ENCODE results near the gene SUSD1. TPM values are rescaled to one million over a fixed set of nuclear protein-coding genes. Genes with fewer than 3 reads are reported as not detected.

The SUSD1 gene
- polyA plus RNA-seq, 1 of the 3 experiments (the other 2 are of a cell fraction): 8.2 TPM

- no peak for DNase-seq
- Histone ChIP-seq H4K20me1 (ENCODE audit: insufficient read depth) (no peaks in the 10 kb centered on the region), H3K9me2 (no peaks in the 10 kb centered on the region), H3K9ac (no peak overlapping the region), H3K27me3 (ENCODE audit: insufficient read depth) (no peaks in the 10 kb centered on the region), H3K9me3 (no peaks in the 10 kb centered on the region), H3K4me1 (ENCODE audit: control insufficient read depth in 1 of 2, insufficient read depth in 2 of 2, low read depth in 1 of 2, low read length in 1 of 2) (peaks cover 0 to 6% of the 10 kb centered on the region in 2 experiments; a peak in 1 of 4 replicates), H3K4me2 (no peak overlapping the region), H3K4me3 (ENCODE audit: low read depth in 2 of 2, low read length in 1 of 2) (no peak overlapping the region), H3F3A (replicated peaks; ENCODE audit: insufficient read depth) (peaks cover 3% of the 10 kb centered on the region), H2AFZ (ENCODE audit: low read depth) (no peak overlapping the region), H3K27ac (ENCODE audit: low read depth in 2 of 2, low read length in 1 of 2) (no peak overlapping the region), H3K79me2 (ENCODE audit: insufficient read depth) (no peaks in the 10 kb centered on the region), H3K36me3 (replicated peaks in 1 of 2; ENCODE audit: control insufficient read depth in 1 of 2, insufficient read depth in 2 of 2, low read length in 1 of 2) (no peaks in the 10 kb centered on the region)
- CTCF ChIA-PET: no interaction called here
- TF ChIP-seq MXI1 (IDR thresholded peaks at IDR 0.05; ENCODE audit: low read depth, low read length) (no peak), USF2 (IDR thresholded peaks at IDR 0.05; ENCODE audit: borderline replicate concordance, low read depth, low read length) (no peak)
- POLR2A ChIA-PET: no interaction called here
- 94% methylated on average over 6 of the region's 6 CpGs for WGBS (ENCODE audit: low lambda C conversion rate)
Observed at GRCh38 chr9:112169368-112169767, 5.7 kb downstream of the SUSD1 start.

- ChIA-PET CTCF (no interaction called here), POLR2A (no interaction called here)
- Histone ChIP-seq H3F3A (replicated peaks; ENCODE audit: insufficient read depth) (peaks cover 3% of the 10 kb centered on the region), H3K27me3 (ENCODE audit: insufficient read depth) (no peaks in the 10 kb centered on the region), H3K4me1 (ENCODE audit: control insufficient read depth in 1 of 2, insufficient read depth in 2 of 2, low read depth in 1 of 2, low read length in 1 of 2) (no peaks in the 10 kb centered on the region), H3K9ac (no peak overlapping the region), H3K4me2 (no peak overlapping the region), H3K9me2 (no peaks in the 10 kb centered on the region), H4K20me1 (ENCODE audit: insufficient read depth) (no peaks in the 10 kb centered on the region), H3K79me2 (ENCODE audit: insufficient read depth) (no peaks in the 10 kb centered on the region), H3K4me3 (ENCODE audit: low read depth in 2 of 2, low read length in 1 of 2) (no peak overlapping the region), H2AFZ (ENCODE audit: low read depth) (no peak overlapping the region), H3K27ac (ENCODE audit: low read depth in 2 of 2, low read length in 1 of 2) (no peak overlapping the region), H3K9me3 (no peaks in the 10 kb centered on the region), H3K36me3 (replicated peaks in 1 of 2; ENCODE audit: control insufficient read depth in 1 of 2, insufficient read depth in 2 of 2, low read length in 1 of 2) (no peaks in the 10 kb centered on the region)
- TF ChIP-seq NRF1 (IDR thresholded peaks at IDR 0.05; ENCODE audit: low read depth, low read length) (no peak), RXRA (IDR thresholded peaks at IDR 0.05; ENCODE audit: borderline replicate concordance, low read depth) (no peak), SMC3 (IDR thresholded peaks at IDR 0.05; ENCODE audit: low read depth, low read length) (no peak), ZBTB33 (IDR thresholded peaks at IDR 0.05; ENCODE audit: borderline replicate concordance, low read depth) (no peak), EP300 (IDR thresholded peaks at IDR 0.05; ENCODE audit: borderline replicate concordance in 1 of 2, low read depth in 1 of 2, low read length in 1 of 2) (no peak), TCF12 (IDR thresholded peaks at IDR 0.05) (no peak), MAX (IDR thresholded peaks at IDR 0.05; ENCODE audit: low read depth) (no peak), RCOR1 (IDR thresholded peaks at IDR 0.05; ENCODE audit: low read length) (no peak), TEAD4 (IDR thresholded peaks at IDR 0.05; ENCODE audit: borderline replicate concordance, insufficient read depth) (no peak)
- no peak for DNase-seq
- WGBS (ENCODE audit: low lambda C conversion rate): 91% methylated on average over 3 of the region's 3 CpGs
Observed at GRCh38 chr9:112168197-112168596, 6.9 kb downstream of the SUSD1 start.

All from SK-N-SH (cell line).